Measurements from ENCODE around the gene ABCA3. TPM values are rescaled to one million over a fixed set of nuclear protein-coding genes. Genes with fewer than 3 reads are reported as not detected.

Gene ABCA3
- total RNA-seq, 4 donors from 2014 or later: 14.9 to 22.2 (median 15.8) TPM

- DNase-seq (ENCODE audit: low spot score in 2 of 2): no peak
Measured at GRCh38 chr16:2326191-2326590, 14.3 kb downstream of the ABCA3 start.

GRCh38 chr16:2325791-2326190 lies 14.7 kb downstream of the ABCA3 start:
- no peak for TF ChIP-seq POLR2A (IDR thresholded peaks at IDR 0.05)
- no peak for TF ChIP-seq CTCF (IDR thresholded peaks at IDR 0.05)
- TF ChIP-seq EP300 (IDR thresholded peaks at IDR 0.05): no peak
- WGBS, 2 donors: 84 to 93% methylated on average over 15 to 16 of the region's 16 CpGs
- Histone ChIP-seq H3K27me3 (no peaks in the 10 kb centered on the region), H3K4me1 (no peaks in the 10 kb centered on the region), H3K9me3 (no peaks in the 10 kb centered on the region), H3K4me3 (no peak overlapping the region), H3K27ac (no peak overlapping the region), H3K36me3 (peaks cover 0 to 73% (median 0%) of the 10 kb centered on the region in 3 donors)
- DNase-seq (ENCODE audit: low spot score in 2 of 2): no peak

More at GRCh38 chr16:2326191-2326590, 14.3 kb downstream of the ABCA3 start:
- Histone ChIP-seq H3K9me3 (no peaks in the 10 kb centered on the region), H3K4me1 (no peaks in the 10 kb centered on the region), H3K36me3 (peaks cover 0 to 69% (median 0%) of the 10 kb centered on the region in 3 donors), H3K27me3 (no peaks in the 10 kb centered on the region), H3K27ac (no peak overlapping the region), H3K4me3 (no peak overlapping the region)
- no peak for TF ChIP-seq EP300 (IDR thresholded peaks at IDR 0.05)
- TF ChIP-seq CTCF (IDR thresholded peaks at IDR 0.05): no peak
- TF ChIP-seq POLR2A (IDR thresholded peaks at IDR 0.05): no peak
- WGBS, 2 donors: 87 to 92% methylated on average over 11 of the region's 11 CpGs

GRCh38 chr16:2325181-2325580 lies 15.3 kb downstream of the ABCA3 start:
- TF ChIP-seq CTCF (IDR thresholded peaks at IDR 0.05) (no peak), POLR2A (IDR thresholded peaks at IDR 0.05) (no peak), EP300 (IDR thresholded peaks at IDR 0.05) (no peak)
- DNase-seq (ENCODE audit: low spot score in 2 of 2): no peak
- H3K4me1 ChIP-seq: no peaks in the 10 kb centered on the region
- no peaks in the 10 kb centered on the region for H3K27me3 ChIP-seq
- WGBS, 2 donors: 82 to 92% methylated on average over 5 to 7 of the region's 7 CpGs
- no peaks in the 10 kb centered on the region for H3K9me3 ChIP-seq
- H3K27ac ChIP-seq: no peak overlapping the region
- no peak overlapping the region for H3K4me3 ChIP-seq
- peaks cover 0 to 79% (median 0%) of the 10 kb centered on the region in 3 donors for H3K36me3 ChIP-seq

GRCh38 chr16:2324296-2324859 lies 16.1 kb downstream of the ABCA3 start:
- Histone ChIP-seq H3K4me1 (no peaks in the 10 kb centered on the region), H3K27ac (no peak overlapping the region), H3K9me3 (no peaks in the 10 kb centered on the region), H3K4me3 (no peak overlapping the region), H3K36me3 (peaks cover 0 to 87% (median 0%) of the 10 kb centered on the region in 3 donors), H3K27me3 (no peaks in the 10 kb centered on the region)
- 83 to 87% methylated on average over 26 of the region's 26 CpGs for WGBS, 2 donors
- no peak for DNase-seq (ENCODE audit: low spot score in 2 of 2)
- TF ChIP-seq CTCF (IDR thresholded peaks at IDR 0.05): no peak
- TF ChIP-seq POLR2A (IDR thresholded peaks at IDR 0.05): no peak
- no peak for TF ChIP-seq EP300 (IDR thresholded peaks at IDR 0.05)

GRCh38 chr16:2323701-2324100 lies 16.8 kb downstream of the ABCA3 start:
- H3K36me3 ChIP-seq: peaks cover 0 to 93% (median 0%) of the 10 kb centered on the region in 3 donors
- no peak overlapping the region for H3K27ac ChIP-seq
- no peak overlapping the region for H3K4me3 ChIP-seq
- H3K9me3 ChIP-seq: no peaks in the 10 kb centered on the region
- 83 to 84% methylated on average over 8 of the region's 8 CpGs for WGBS, 2 donors
- H3K27me3 ChIP-seq: no peaks in the 10 kb centered on the region
- TF ChIP-seq CTCF (IDR thresholded peaks at IDR 0.05) (no peak), POLR2A (IDR thresholded peaks at IDR 0.05) (no peak), EP300 (IDR thresholded peaks at IDR 0.05) (no peak)
- H3K4me1 ChIP-seq: no peaks in the 10 kb centered on the region
- no peak for DNase-seq (ENCODE audit: low spot score in 2 of 2)

Measured in tibial nerve (tissue), 4 donors.